OCI-LY7 (cell line): ENCODE data around the gene GOLGA6L25. TPM values are rescaled to one million over a fixed set of nuclear protein-coding genes. Genes with fewer than 3 reads are reported as not detected.
A peak's percentile ranks its signal among the peaks of the same experiment; 100 is the strongest.
"Not testable (repeated sequence)": the region's sequence is repeated elsewhere in the genome, so short reads cannot be mapped to it uniquely, and the experiment has no call there.

Experiments
- BruUV-seq: library from RNA; stranded (reverse); fragments of 400-500 nt; replicated peaks from 2 replicates; lab custom pipeline; 2021; lab: Mats Ljungman, UMichigan
- CTCF ChIA-PET: fragments of 300-600 bp; sonication (Branson Sonifier 250); formaldehyde crosslinking; loops from one replicate; lab custom pipeline; 2022; ENCODE audit warnings: antibody characterized with exemption; ENCODE audit not compliant: unreplicated experiment; lab: Charles Lee
- POLR2A ChIA-PET: fragments of 300-600 bp; sonication (Branson Sonifier 250); formaldehyde crosslinking; loops from one replicate; lab custom pipeline; 2022; ENCODE audit warnings: antibody characterized with exemption; lab: Charles Lee
- DNase-seq: peaks from one replicate; pipeline ENCODE4 v3.0.0-alpha.2; 2015; ENCODE audit warnings: low spot score
- H2AFZ ChIP-seq: fragments of 200-600 bp; sonication (generic), shearing (Covaris generic); 2 replicates; pipeline ENCODE4 v1.6.1; 2014; ENCODE audit warnings: mild to moderate bottlenecking, antibody characterized with exemption, low read length, moderate library complexity
- H3K27ac ChIP-seq: fragments of 200-600 bp; sonication (generic); 2 replicates; pipeline ENCODE4 v1.5.1; 2014; ENCODE audit warnings: mixed run types, low read depth, mild to moderate bottlenecking, moderate library complexity, low read length, inconsistent platforms; ENCODE audit not compliant: poor library complexity, severe bottlenecking
- H3K36me3 ChIP-seq: fragments of 200-600 bp; sonication (generic); 2 replicates; pipeline ENCODE4 v1.6.1; 2014; ENCODE audit warnings: mild to moderate bottlenecking, antibody characterized with exemption, low read length, moderate library complexity, mixed read lengths; ENCODE audit not compliant: insufficient read depth
- H3K4me1 ChIP-seq: fragments of 200-600 bp; sonication (generic); 2 replicates; pipeline ENCODE4 v1.5.1; 2014; ENCODE audit warnings: mild to moderate bottlenecking, low read length; ENCODE audit not compliant: insufficient read depth, poor library complexity, severe bottlenecking
- H3K4me2 ChIP-seq: fragments of 200-600 bp; sonication (generic); 2 replicates; pipeline ENCODE4 v1.6.1; 2014; ENCODE audit warnings: mild to moderate bottlenecking, low read length
- H3K4me3 ChIP-seq: fragments of 200-600 bp; sonication (generic); 2 replicates; pipeline ENCODE4 v1.5.1; 2014; ENCODE audit warnings: mild to moderate bottlenecking, low read depth, low read length; ENCODE audit not compliant: poor library complexity, severe bottlenecking
- H3K79me2 ChIP-seq: fragments of 200-600 bp; sonication (generic); 2 replicates; pipeline ENCODE4 v1.6.1; 2016; ENCODE audit warnings: low read depth, mild to moderate bottlenecking, low read length, moderate library complexity, mixed read lengths; ENCODE audit not compliant: insufficient read depth
- H3K9me2 ChIP-seq: fragments of 200-600 bp; sonication (generic); 2 replicates; pipeline ENCODE4 v1.6.1; 2016; ENCODE audit warnings: mild to moderate bottlenecking, low read length, mixed read lengths; ENCODE audit not compliant: insufficient read depth
- H3K9me3 ChIP-seq: fragments of 200-600 bp; sonication (generic); 2 replicates; pipeline ENCODE4 v1.6.1; 2014; ENCODE audit warnings: mild to moderate bottlenecking, mixed run types, low read length, mixed read lengths
- H4K20me1 ChIP-seq: fragments of 200-600 bp; sonication (generic); 2 replicates; pipeline ENCODE4 v1.6.1; 2014; ENCODE audit warnings: mild to moderate bottlenecking, antibody characterized with exemption, low read length, moderate library complexity, mixed read lengths; ENCODE audit not compliant: insufficient read depth
- intact Hi-C: fragments of 100-400 bp; cut with micrococcal nuclease; formaldehyde crosslinking; loops from one replicate; pipeline ENCODE4 v1.10.0; 2022; ENCODE audit not compliant: unreplicated experiment
- total RNA-seq, 2 experiments: library from RNA; depleted of rRNA in 1 of 2; stranded (reverse); fragments of >200 nt in 1 of 2; shearing (Covaris generic) in 1 of 2; gene quantifications; 2 replicates each; pipeline ENCODE4 v1.2.3, GENCODE V29; 2014 to 2022

The GOLGA6L25 gene
- total RNA-seq, 2 experiments from 2014 or later = not detected

- H3K36me3 ChIP-seq, BruUV-seq, H2AFZ ChIP-seq, H3K27ac ChIP-seq, H3K4me1 ChIP-seq, H4K20me1 ChIP-seq, POLR2A ChIA-PET, DNase-seq, CTCF ChIA-PET, H3K4me2 ChIP-seq, H3K4me3 ChIP-seq, intact Hi-C loops, H3K9me2 ChIP-seq, H3K79me2 ChIP-seq, H3K9me3 ChIP-seq: not testable (repeated sequence)
Observed at GRCh38 chr15:28588977-28589606, 35.7 kb downstream of the GOLGA6L25 start.

- H4K20me1 ChIP-seq, CTCF ChIA-PET, intact Hi-C loops, H3K4me1 ChIP-seq, H3K36me3 ChIP-seq, DNase-seq, H3K79me2 ChIP-seq, H3K9me2 ChIP-seq, H2AFZ ChIP-seq, POLR2A ChIA-PET, H3K9me3 ChIP-seq, BruUV-seq: not testable (repeated sequence)
- Histone ChIP-seq H3K27ac (peak overlapping the region; percentile 25), H3K4me2 (0 out of 2 replicates have a peak overlapping the region, but pooled peaks have one; percentile 29), H3K4me3 (peak overlapping the region; percentile 59)
Observed at GRCh38 chr15:28589769-28590168, 36.4 kb downstream of the GOLGA6L25 start.

GRCh38 chr15:28592395-28592794 is 39.0 kb downstream of the GOLGA6L25 start:
- DNase-seq, H3K4me2 ChIP-seq, POLR2A ChIA-PET, intact Hi-C loops, H4K20me1 ChIP-seq, H3K36me3 ChIP-seq, H2AFZ ChIP-seq, CTCF ChIA-PET, H3K4me3 ChIP-seq, H3K27ac ChIP-seq, H3K9me3 ChIP-seq, H3K79me2 ChIP-seq, H3K4me1 ChIP-seq, BruUV-seq, H3K9me2 ChIP-seq: not testable (repeated sequence)

- H3K9me3 ChIP-seq, intact Hi-C loops, CTCF ChIA-PET, H3K27ac ChIP-seq, H3K4me2 ChIP-seq, H3K36me3 ChIP-seq, H2AFZ ChIP-seq, DNase-seq, H3K79me2 ChIP-seq, H3K4me1 ChIP-seq, H3K4me3 ChIP-seq, H3K9me2 ChIP-seq, H4K20me1 ChIP-seq, POLR2A ChIA-PET: not testable (repeated sequence)
- TSS peak; percentile 30 for BruUV-seq
Observed at GRCh38 chr15:28593424-28594129, 40.2 kb downstream of the GOLGA6L25 start.

- H4K20me1 ChIP-seq, BruUV-seq, H3K36me3 ChIP-seq, H3K9me3 ChIP-seq, H3K27ac ChIP-seq, H3K79me2 ChIP-seq, POLR2A ChIA-PET, CTCF ChIA-PET, H3K4me1 ChIP-seq, H3K4me3 ChIP-seq, H3K4me2 ChIP-seq, H2AFZ ChIP-seq, H3K9me2 ChIP-seq, intact Hi-C loops, DNase-seq: not testable (repeated sequence)
Observed at GRCh38 chr15:28597471-28597870, 44.1 kb downstream of the GOLGA6L25 start.

- CTCF ChIA-PET, BruUV-seq: not testable (repeated sequence)
Observed at GRCh38 chr15:28598209-28598608, 44.8 kb downstream of the GOLGA6L25 start.

More at GRCh38 chr15:28598209-28598608, 44.8 kb downstream of the GOLGA6L25 start:
- H3K9me3 ChIP-seq, H2AFZ ChIP-seq, H3K4me2 ChIP-seq, H3K4me1 ChIP-seq, H3K36me3 ChIP-seq, DNase-seq, H3K79me2 ChIP-seq, H4K20me1 ChIP-seq, H3K27ac ChIP-seq, POLR2A ChIA-PET, intact Hi-C loops, H3K4me3 ChIP-seq, H3K9me2 ChIP-seq: not testable (repeated sequence)
